Measurements from ENCODE around the gene GRIN2C. TPM values are rescaled to one million over a fixed set of nuclear protein-coding genes. Genes with fewer than 3 reads are reported as not detected.

The GRIN2C gene
- total and polyA plus RNA-seq, 2 of the 4 experiments (the other 2 are of a cell fraction) = 0.22 TPM; not detected in 1

DNA sequence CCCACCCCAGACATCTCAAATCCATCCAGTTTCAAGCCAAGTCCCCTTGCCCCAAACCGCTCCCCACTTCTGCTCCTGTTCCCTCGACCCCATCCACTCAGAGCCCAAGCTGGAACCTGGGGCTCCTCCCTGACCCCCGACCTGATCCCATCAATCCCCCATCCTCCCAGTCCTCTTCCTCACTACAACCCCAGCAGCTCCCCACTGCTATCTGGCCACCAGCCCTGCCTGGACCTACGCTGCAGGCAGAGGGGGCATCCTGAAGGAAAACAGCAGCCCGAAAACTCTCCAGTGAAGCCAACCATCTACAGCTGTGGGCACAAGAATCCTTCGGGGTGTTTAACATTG lies 9.2 kb upstream of the GRIN2C start:
- H3K14ac ChIP-seq (replicated peaks; ENCODE audit: low read depth, low read length) = no peak overlapping the region
- H3K79me1 ChIP-seq (ENCODE audit: low read depth in 1 of 2, low read length in 2 of 2) = peaks cover 14 to 31% of the 10 kb centered on the region in 2 experiments; a peak in 3 of 4 replicates
- no peak overlapping the region for H3K27ac ChIP-seq (ENCODE audit: insufficient read depth, low read length)
- peaks cover 5% of the 10 kb centered on the region; the same call in 1 of the 2 replicates for H3K36me3 ChIP-seq (ENCODE audit: control insufficient read depth, insufficient read depth, low read length)
- H2BK120ac ChIP-seq (ENCODE audit: low read depth, low read length) = no peak overlapping the region
- dilution Hi-C loops (cut with HindIII; ENCODE audit: low sequenced_read_pairs, unreplicated experiment) (no loop called here), in situ Hi-C loops (cut with MboI; ENCODE audit: low sequenced_read_pairs) (loop anchor here (5.0 to 25.0 kb wide), 3 partner anchors 77 to 657 kb away; partner anchors contain the start of genes RPL38 and TTYH2), intact Hi-C loops (cut with micrococcal nuclease) (loop anchor here (10.0 kb wide), 1 partner anchor 494 kb away; no protein-coding TSS in a partner anchor)
- no peak overlapping the region for H3K23ac ChIP-seq (ENCODE audit: low read depth, low read length)
- no peak overlapping the region for H3K56ac ChIP-seq (ENCODE audit: extremely low read depth, insufficient read depth, low read length)
- no peak overlapping the region for H2BK15ac ChIP-seq (ENCODE audit: low read depth, low read length)
- ATAC-seq (ENCODE audit: low read depth) = no peak
- no peak overlapping the region for H3K4me3 ChIP-seq (ENCODE audit: insufficient read depth, low read depth, low read length)
- no peak overlapping the region for H2BK5ac ChIP-seq (ENCODE audit: low read depth, low read length, poor library complexity, severe bottlenecking)
- no peak overlapping the region for H3K18ac ChIP-seq (ENCODE audit: low read depth, low read length)
- no peak overlapping the region for H2BK20ac ChIP-seq (ENCODE audit: low read depth, low read length)
- no peak overlapping the region for H4K8ac ChIP-seq (ENCODE audit: low read depth in 2 of 2, low read length in 2 of 2)
- no peak overlapping the region for H3K4me2 ChIP-seq (ENCODE audit: low read depth, low read length)
- DNase-seq = no peak
- POLR2A ChIA-PET (ENCODE audit: unreplicated experiment) = no interaction called here
- CTCF ChIA-PET = no interaction called here
- H3K9me1 ChIP-seq (ENCODE audit: insufficient read depth, low read length) = peaks cover 16% of the 10 kb centered on the region
- no peak overlapping the region for H4K91ac ChIP-seq (ENCODE audit: insufficient read depth, low read depth, low read length)
- no peak overlapping the region for H2AK5ac ChIP-seq (ENCODE audit: low read depth, low read length)
- H4K20me1 ChIP-seq (ENCODE audit: insufficient read depth, low read length) = peaks cover 8% of the 10 kb centered on the region; the same call in 1 of the 2 replicates
- H3K4ac ChIP-seq (ENCODE audit: low read depth, low read length) = no peak overlapping the region
- H3K4me1 ChIP-seq (ENCODE audit: control insufficient read depth, insufficient read depth, low read length) = peaks cover 11% of the 10 kb centered on the region
- H3K9ac ChIP-seq (ENCODE audit: low read depth, low read length) = no peak overlapping the region
- H3K27me3 ChIP-seq (ENCODE audit: control insufficient read depth, insufficient read depth, low read length) = no peaks in the 10 kb centered on the region
- no peak overlapping the region for H2AFZ ChIP-seq (replicated peaks; ENCODE audit: low read length, poor library complexity)
- H4K5ac ChIP-seq (ENCODE audit: low read depth, low read length) = no peak overlapping the region
- H3K9me3 ChIP-seq (ENCODE audit: control insufficient read depth, insufficient read depth, low read length) = no peaks in the 10 kb centered on the region
- no peak overlapping the region for H2AK9ac ChIP-seq (replicated peaks; ENCODE audit: low read depth, low read length, poor library complexity)
- TF ChIP-seq SMC3 (IDR thresholded peaks at IDR 0.05; ENCODE audit: low read depth, low read length) = no peak
- no peak for TF ChIP-seq RAD21 (IDR thresholded peaks at IDR 0.05; ENCODE audit: low read length)
- TF ChIP-seq CHD1 (IDR thresholded peaks at IDR 0.05; ENCODE audit: low read depth, low read length) = no peak
- no peak for TF ChIP-seq MXI1 (IDR thresholded peaks at IDR 0.05; ENCODE audit: borderline replicate concordance, low read depth, low read length)
- 87% methylated on average over 2 of the region's 6 CpGs; no CpG with 5 or more reads in 1 of the 2 experiments for WGBS, 2 experiments (ENCODE audit: extremely low coverage in 2 of 2, insufficient read length in 1 of 2)
- BruUV-seq (replicated peaks) = no TSS peak

All from IMR-90 (cell line).